IMR-90 (cell line): ENCODE measurements around the gene TMEM121B. TPM values are rescaled to one million over a fixed set of nuclear protein-coding genes. Genes with fewer than 3 reads are reported as not detected.

ENCODE experiments used
- polyA plus RNA-seq, 3 experiments: library from polyadenylated mRNA; depleted of rRNA; stranded (reverse); fragments of >200 nt; gene quantifications; 2 replicates each; pipeline ENCODE4 v1.2.3, GENCODE V29; 2012; ENCODE audit warnings: low replicate concordance in 1 of 3
- total RNA-seq: library from RNA; depleted of rRNA; stranded (reverse); fragments of >200 nt; gene quantifications from 2 replicates; pipeline ENCODE4 v1.2.3, GENCODE V29; 2012; rRNA removed

Gene TMEM121B
- total and polyA plus RNA-seq, 2 of the 4 experiments (the other 2 are of a cell fraction) = under 0.01 to 0.29 TPM

Other genes with a start within 250 kb of the TMEM121B start
- gene GAB4, start 113.1 kb downstream of the TMEM121B start, total RNA-seq = not detected in 2 replicates
- not detected in 2 replicates for gene GAB4, start 113.1 kb downstream of the TMEM121B start, polyA plus RNA-seq (2012; rRNA removed)
- gene IL17RA, start 36.4 kb downstream of the TMEM121B start, total RNA-seq = 5.2 and 5.8 TPM in 2 replicates
- gene IL17RA, start 36.4 kb downstream of the TMEM121B start, polyA plus RNA-seq (2012; rRNA removed) = 15.3 and 18.3 TPM in 2 replicates
- gene HDHD5, start 37.9 kb upstream of the TMEM121B start, total RNA-seq = 31.4 and 31.9 TPM in 2 replicates
- 33.5 and 37.5 TPM in 2 replicates for gene HDHD5, start 37.9 kb upstream of the TMEM121B start, polyA plus RNA-seq (2012; rRNA removed)
- under 0.01 TPM in 1 of 2 replicates, not detected in the other for gene ADA2, start 98.1 kb upstream of the TMEM121B start, total RNA-seq
- 0.14 and 0.16 TPM in 2 replicates for gene ADA2, start 98.1 kb upstream of the TMEM121B start, polyA plus RNA-seq (2012; rRNA removed)
- gene CECR2, start 248.1 kb upstream of the TMEM121B start, total RNA-seq = not detected in 2 replicates
- under 0.01 TPM in 1 of 2 replicates, not detected in the other for gene CECR2, start 248.1 kb upstream of the TMEM121B start, polyA plus RNA-seq (2012; rRNA removed)